SK-N-SH (cell line): ENCODE data around the gene UTP25. TPM values are rescaled to one million over a fixed set of nuclear protein-coding genes. Genes with fewer than 3 reads are reported as not detected.

Experiments
- CTCF ChIA-PET: fragments of 300-600, 350-600 bp; formaldehyde crosslinking; extraction: SDS; loops from one replicate; lab custom pipeline; 2021; lab: Yijun Ruan, JAX
- POLR2A ChIA-PET: fragments of 350-600 bp; sonication (Branson Sonifier 250); formaldehyde crosslinking; extraction: SDS; loops from one replicate; lab custom pipeline; 2020; ENCODE audit warnings: antibody characterized with exemption, inconsistent platforms; lab: Yijun Ruan, JAX
- DNase-seq: peaks from one replicate; pipeline ENCODE4 v3.0.0; 2012
- H2AFZ ChIP-seq: fragments of 200-600 bp; sonication (generic); 2 replicates; pipeline ENCODE4 v1.8.1; 2016; ENCODE audit warnings: antibody characterized with exemption, mild to moderate bottlenecking, low read depth
- H3F3A ChIP-seq: fragments of 200-600 bp; sonication (generic); replicated peaks from 2 replicates; pipeline ENCODE3; 2016; ENCODE audit warnings: antibody characterized with exemption, mild to moderate bottlenecking; ENCODE audit not compliant: insufficient read depth
- H3K27ac ChIP-seq, 2 experiments: fragments of 200-500 bp in 1 of 2; fragments of 200-600 bp in 1 of 2; sonication (Bioruptor generic) in 1 of 2; sonication (generic), shearing (Covaris generic) in 1 of 2; 2 replicates each; pipeline versions ENCODE4 v1.5.1 to v1.6.1; 2014 to 2016; ENCODE audit warnings: low read depth in 2 of 2, inconsistent platforms in 1 of 2, low read length in 1 of 2, mild to moderate bottlenecking in 1 of 2, mixed read lengths in 1 of 2
- H3K27me3 ChIP-seq: fragments of 200-600 bp; sonication (generic), shearing (Covaris generic); 2 replicates; pipeline ENCODE4 v1.6.1; 2016; ENCODE audit warnings: mixed run types; ENCODE audit not compliant: insufficient read depth
- H3K36me3 ChIP-seq, 2 experiments: fragments of 200-500 bp in 1 of 2; fragments of 200-600 bp in 1 of 2; sonication (Bioruptor generic) in 1 of 2; sonication (generic) in 1 of 2; replicated peaks in 1 of 2; 2 replicates each; pipeline versions ENCODE3 to v1.5.1; 2014 to 2016; ENCODE audit warnings: low read length in 1 of 2, mild to moderate bottlenecking in 1 of 2; ENCODE audit not compliant: insufficient read depth in 2 of 2, control insufficient read depth in 1 of 2
- H3K4me1 ChIP-seq, 2 experiments: fragments of 200-500 bp in 1 of 2; fragments of 200-600 bp in 1 of 2; sonication (Bioruptor generic) in 1 of 2; sonication (generic), shearing (Covaris generic) in 1 of 2; 2 replicates each; pipeline versions ENCODE4 v1.5.1 to v1.6.1; 2014 to 2016; ENCODE audit warnings: low read depth in 1 of 2, low read length in 1 of 2, mixed run types in 1 of 2; ENCODE audit not compliant: insufficient read depth in 2 of 2, control insufficient read depth in 1 of 2
- H3K4me2 ChIP-seq: fragments of 200-600 bp; sonication (generic), shearing (Covaris generic); 2 replicates; pipeline ENCODE4 v1.6.1; 2017; ENCODE audit warnings: mixed run types
- H3K4me3 ChIP-seq, 2 experiments: fragments of 200-500 bp in 1 of 2; fragments of 200-600 bp in 1 of 2; sonication (Bioruptor generic) in 1 of 2; sonication (generic), shearing (Covaris generic) in 1 of 2; 2 replicates each; pipeline versions ENCODE4 v1.5.1 to v1.8.1; 2014 to 2016; ENCODE audit warnings: low read depth in 2 of 2, inconsistent platforms in 1 of 2, low read length in 1 of 2, mild to moderate bottlenecking in 1 of 2, mixed read lengths in 1 of 2, moderate library complexity in 1 of 2
- H3K79me2 ChIP-seq: fragments of 200-600 bp; sonication (generic); 2 replicates; pipeline ENCODE4 v1.8.1; 2017; ENCODE audit warnings: mild to moderate bottlenecking; ENCODE audit not compliant: insufficient read depth
- H3K9ac ChIP-seq: fragments of 200-600 bp; sonication (generic); 2 replicates; pipeline ENCODE4 v1.6.1; 2017; ENCODE audit warnings: mixed run types
- H3K9me2 ChIP-seq: fragments of 200-600 bp; sonication (generic); 2 replicates; pipeline ENCODE4 v1.6.1; 2017; ENCODE audit warnings: mixed run types
- H3K9me3 ChIP-seq: fragments of 200-600 bp; sonication (generic); 2 replicates; pipeline ENCODE4 v1.6.1; 2017; ENCODE audit warnings: mixed run types, mild to moderate bottlenecking, moderate library complexity
- H4K20me1 ChIP-seq: fragments of 200-600 bp; sonication (generic); 2 replicates; pipeline ENCODE4 v1.6.1; 2017; ENCODE audit warnings: mild to moderate bottlenecking, mixed run types; ENCODE audit not compliant: insufficient read depth
- FOXJ3 ChIP-seq: sonication (generic); formaldehyde crosslinking; IDR thresholded peaks from 2 replicates; pipeline ENCODE4 v1.5.1; 2020; ENCODE audit warnings: mild to moderate bottlenecking, missing genetic modification reagents
- GABPA ChIP-seq: IDR thresholded peaks from 2 replicates; pipeline ENCODE4 v1.4.0; 2012; ENCODE audit warnings: low read depth, mild to moderate bottlenecking
- MAX ChIP-seq: IDR thresholded peaks from 2 replicates; pipeline ENCODE4 v1.4.0; 2012; ENCODE audit warnings: low read depth
- POLR2AphosphoS5 ChIP-seq: IDR thresholded peaks from 2 replicates; pipeline ENCODE4 v1.6.1; 2012; ENCODE audit warnings: low read depth, low read length
- RAD21 ChIP-seq: IDR thresholded peaks from 2 replicates; pipeline ENCODE4 v1.6.1; 2012; ENCODE audit warnings: mild to moderate bottlenecking, low read length
- REST ChIP-seq: IDR thresholded peaks from 2 replicates; pipeline ENCODE4 v1.6.1; 2012; ENCODE audit warnings: mild to moderate bottlenecking, low read depth, low read length, moderate library complexity
- TCF12 ChIP-seq: IDR thresholded peaks from 2 replicates; pipeline ENCODE4 v1.4.0; 2012
- USF2 ChIP-seq: fragments of 150-350 bp; IDR thresholded peaks from 2 replicates; pipeline ENCODE4 v1.6.1; 2017; ENCODE audit warnings: antibody characterized with exemption, low read length, low read depth, borderline replicate concordance
- ZBTB33 ChIP-seq: IDR thresholded peaks from 2 replicates; pipeline ENCODE4 v1.4.0; 2012; ENCODE audit warnings: low read depth, borderline replicate concordance
- WGBS: methylation state at CpG from one replicate; pipeline ENCODE4 v1.1.6; 2017; ENCODE audit warnings: low lambda C conversion rate; 5-methylcytosine and 5-hydroxymethylcytosine counted together
- polyA plus RNA-seq, 3 experiments: library from polyadenylated mRNA; depleted of rRNA; stranded (reverse); fragments of >200 nt; gene quantifications; 2 replicates each; pipeline ENCODE4 v1.2.3, GENCODE V29; 2012
- TF ChIP-seq, protein P1 (sequence below): IDR thresholded peaks from 2 replicates; pipeline ENCODE4 v1.4.0; 2012; ENCODE audit warnings: low read depth, borderline replicate concordance

Gene UTP25
- polyA plus RNA-seq, 1 of the 3 experiments (the other 2 are of a cell fraction), result 6.3 TPM

GRCh38 chr1:209866201-209866600 is 38.4 kb downstream of the UTP25 start:
- Histone ChIP-seq H3K9me2 (no peaks in the 10 kb centered on the region), H3F3A (peaks cover 24% of the 10 kb centered on the region), H3K9ac (no peak overlapping the region), H3K4me3 (no peak overlapping the region), H3K27me3 (no peaks in the 10 kb centered on the region), H3K9me3 (no peaks in the 10 kb centered on the region), H3K4me2 (no peak overlapping the region), H3K27ac (no peak overlapping the region), H3K36me3 (no peaks in the 10 kb centered on the region), H3K79me2 (no peaks in the 10 kb centered on the region)
- CTCF ChIA-PET, result interaction anchor here (19.7 kb wide), 1 partner anchor 122 kb away, joined by 317 read pairs; no protein-coding TSS in a partner anchor
- DNase-seq, result no peak
- WGBS, result 94% methylated on average over 1 of the region's 1 CpG
- POLR2A ChIA-PET, result no interaction called here
- TF ChIP-seq, protein P1, sequence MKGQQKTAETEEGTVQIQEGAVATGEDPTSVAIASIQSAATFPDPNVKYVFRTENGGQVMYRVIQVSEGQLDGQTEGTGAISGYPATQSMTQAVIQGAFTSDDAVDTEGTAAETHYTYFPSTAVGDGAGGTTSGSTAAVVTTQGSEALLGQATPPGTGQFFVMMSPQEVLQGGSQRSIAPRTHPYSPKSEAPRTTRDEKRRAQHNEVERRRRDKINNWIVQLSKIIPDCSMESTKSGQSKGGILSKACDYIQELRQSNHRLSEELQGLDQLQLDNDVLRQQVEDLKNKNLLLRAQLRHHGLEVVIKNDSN, result no peak
- no peak for TF ChIP-seq RAD21
- no peak for TF ChIP-seq REST
- TF ChIP-seq GABPA, result no peak
- TF ChIP-seq FOXJ3 (CRISPR knock-in tag), result no peak
- TF ChIP-seq ZBTB33, result no peak
- no peak for TF ChIP-seq MAX
- no peak for TF ChIP-seq TCF12
- no peak for TF ChIP-seq POLR2AphosphoS5
- TF ChIP-seq USF2, result no peak
- TF ChIP-seq, all 33 proteins: peak for 0
- Histone ChIP-seq H2AFZ (no peak overlapping the region), H3K4me1 (peaks cover 27 to 32% of the 10 kb centered on the region in 2 experiments), H4K20me1 (no peaks in the 10 kb centered on the region)
